Activated CD8-positive, alpha-beta memory T cell treated with anti-CD3 and anti-CD28 coated beads for 36 hours (primary cell): ENCODE measurements around the gene SEMA3D. TPM values are rescaled to one million over a fixed set of nuclear protein-coding genes. Genes with fewer than 3 reads are reported as not detected.

Source experiments
- CTCF ChIA-PET: fragments of 350-600 bp; sonication (Branson Sonifier 250); formaldehyde crosslinking; loops from one replicate; lab custom pipeline; 2021; ENCODE audit warnings: antibody characterized with exemption; lab: Charles Lee
- POLR2A ChIA-PET: fragments of 350-600 bp; sonication (Branson Sonifier 250); formaldehyde crosslinking; loops from one replicate; lab custom pipeline; 2021; ENCODE audit warnings: antibody characterized with exemption; lab: Charles Lee
- total RNA-seq, 2 experiments: library from RNA; stranded (reverse); gene quantifications; one replicate each; pipeline ENCODE4 v1.2.3, GENCODE V29; 2021

Gene SEMA3D
- not detected for total RNA-seq

- ChIA-PET POLR2A (no interaction called here), CTCF (no interaction called here)
Observed at GRCh38 chr7:85186521-85187241, at the start of gene SEMA3D. TSS of gene SEMA3D (minus strand) at chr7:85187056. CDS start at chr7:85121891, 65,165 bp downstream.

DNA sequence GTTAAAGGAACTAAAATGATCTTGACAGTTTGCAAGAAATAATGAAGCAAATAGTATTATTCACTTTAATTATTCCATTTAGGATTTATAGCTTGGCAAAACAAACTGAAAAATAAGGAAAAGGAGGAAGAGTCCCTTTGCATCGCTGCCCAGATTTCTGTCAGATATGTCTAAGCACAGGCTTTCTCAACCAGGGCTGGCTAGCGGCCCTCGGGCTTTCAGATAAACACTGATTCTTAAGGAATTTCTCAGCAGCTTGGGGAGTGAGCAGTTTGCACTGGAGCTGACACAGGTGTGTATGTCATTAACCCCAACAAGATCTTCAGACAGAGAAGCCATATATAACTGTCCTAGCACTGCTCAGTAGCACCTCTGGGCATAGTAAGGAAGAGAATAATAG is 47.9 kb upstream of the SEMA3D start:
- POLR2A ChIA-PET, result no interaction called here
- CTCF ChIA-PET, result no interaction called here

DNA sequence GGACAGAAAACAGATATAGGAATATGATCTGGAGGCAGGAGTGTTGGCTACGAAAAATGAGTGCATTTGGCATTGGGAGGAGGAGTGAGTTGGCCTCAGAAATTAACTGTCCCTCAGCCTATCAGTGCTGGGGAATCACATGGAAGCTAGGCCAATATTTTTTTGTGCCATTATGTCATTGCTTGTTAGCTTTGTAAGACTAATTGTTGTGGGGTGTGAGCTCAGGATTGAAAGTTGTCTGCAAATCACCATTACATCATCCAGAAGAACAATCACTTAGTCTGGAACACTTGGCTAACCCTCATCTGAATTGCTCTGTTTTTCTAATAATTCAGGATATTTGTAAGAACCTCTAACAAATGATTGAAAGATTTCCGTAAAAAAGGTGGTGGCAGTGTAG is 45.2 kb upstream of the SEMA3D start:
- POLR2A ChIA-PET, result no interaction called here
- CTCF ChIA-PET, result no interaction called here

GRCh38 chr7:85230623-85231022 is 43.8 kb upstream of the SEMA3D start:
- POLR2A ChIA-PET, result no interaction called here
- CTCF ChIA-PET, result no interaction called here

DNA sequence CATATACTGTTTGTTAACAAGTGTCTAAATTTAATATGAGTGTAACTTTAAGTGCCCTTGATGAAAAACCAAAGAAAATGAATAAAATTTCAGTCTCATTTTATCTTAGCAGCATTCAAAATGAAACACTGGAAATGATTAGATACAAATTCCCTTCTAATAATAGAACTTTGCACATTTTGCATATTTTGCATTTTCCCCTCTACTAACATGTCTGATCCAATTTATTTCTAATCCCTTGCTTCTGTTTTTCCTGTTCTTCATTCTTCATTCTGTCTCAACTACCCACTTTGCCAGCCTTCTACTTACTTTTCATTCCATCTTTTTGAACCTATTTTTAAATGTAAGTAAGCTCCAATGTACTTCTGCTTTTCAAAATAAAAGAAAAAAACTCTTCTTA is 42.7 kb upstream of the SEMA3D start:
- POLR2A ChIA-PET, result no interaction called here

DNA sequence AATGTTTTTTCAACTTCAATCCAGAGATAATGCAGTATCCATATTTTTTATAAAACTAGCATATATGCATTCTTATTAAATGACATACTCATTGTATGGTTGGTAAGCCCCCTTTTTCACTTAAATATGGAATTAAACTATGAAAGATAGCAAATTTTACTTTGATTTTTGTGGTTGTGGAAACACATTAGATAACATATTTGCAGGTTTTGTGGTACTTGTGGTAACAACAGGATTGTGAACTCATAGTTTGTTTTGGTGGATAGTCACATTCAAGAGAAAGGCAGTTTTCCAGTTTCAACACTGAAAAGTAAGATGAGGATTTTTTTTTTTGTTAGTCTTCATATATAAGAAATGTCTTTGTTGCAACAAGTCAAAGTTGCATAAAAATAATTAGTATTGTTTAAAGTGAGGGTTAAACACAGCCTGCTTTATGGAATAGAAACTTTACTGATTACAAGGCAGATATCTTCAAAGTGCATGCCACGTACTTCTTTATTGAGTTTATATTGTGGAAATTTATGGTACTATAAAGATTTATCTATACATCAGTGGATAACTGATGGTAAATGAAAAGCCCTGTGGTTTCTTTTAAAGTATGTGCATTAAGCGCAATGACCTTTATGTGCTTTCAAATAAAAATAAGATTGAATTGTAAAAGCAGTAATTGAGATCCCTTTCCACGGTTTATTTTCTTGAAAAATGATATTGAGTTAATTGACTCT is 39.7 kb upstream of the SEMA3D start:
- ChIA-PET POLR2A (no interaction called here), CTCF (no interaction called here)

More for the DNA sequence above, 42.7 kb upstream of the SEMA3D start:
- CTCF ChIA-PET, result no interaction called here

DNA sequence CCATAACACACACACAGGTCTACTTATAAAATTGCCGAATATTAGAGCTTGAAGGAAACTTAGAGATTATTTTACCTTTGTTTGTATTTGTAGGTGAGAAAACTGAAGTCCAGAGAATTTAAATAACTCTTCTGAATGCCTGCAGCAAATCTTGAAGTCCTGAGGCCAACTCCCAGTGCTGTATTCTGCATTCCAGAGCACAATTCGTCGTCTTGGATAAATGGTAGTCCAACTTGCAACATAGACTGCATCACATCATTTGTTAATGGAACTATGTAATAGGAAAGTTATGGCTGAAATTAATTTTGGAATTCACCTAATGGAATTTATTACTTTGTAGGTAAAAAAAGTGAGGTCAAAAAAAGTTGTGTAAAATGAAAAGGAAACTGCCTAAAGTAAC is 37.3 kb upstream of the SEMA3D start:
- POLR2A ChIA-PET, result no interaction called here

DNA sequence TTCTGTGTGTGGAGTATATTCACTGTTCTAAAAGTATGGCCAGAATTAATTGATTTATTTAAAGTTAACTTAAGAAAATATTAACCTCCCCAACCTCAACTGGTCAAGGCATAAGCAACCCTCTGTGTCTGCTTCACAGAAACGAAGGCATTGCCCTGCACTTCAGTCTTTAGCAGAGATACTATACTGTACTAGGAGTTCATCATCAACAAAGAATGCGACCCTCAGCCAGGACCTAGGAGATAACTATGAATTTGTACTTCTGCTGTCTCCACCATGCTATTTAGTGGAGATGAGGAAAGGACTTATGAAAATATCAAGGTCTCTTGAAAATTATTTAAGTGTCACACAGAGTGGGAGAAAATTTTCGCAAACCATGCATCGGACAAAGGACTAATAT is 35.7 kb upstream of the SEMA3D start:
- CTCF ChIA-PET, result no interaction called here
- POLR2A ChIA-PET, result no interaction called here

More for the DNA sequence above, 37.3 kb upstream of the SEMA3D start:
- CTCF ChIA-PET, result no interaction called here

- ChIA-PET CTCF (no interaction called here), POLR2A (no interaction called here)
Observed at GRCh38 chr7:85221796-85222195, 34.9 kb upstream of the SEMA3D start.

DNA sequence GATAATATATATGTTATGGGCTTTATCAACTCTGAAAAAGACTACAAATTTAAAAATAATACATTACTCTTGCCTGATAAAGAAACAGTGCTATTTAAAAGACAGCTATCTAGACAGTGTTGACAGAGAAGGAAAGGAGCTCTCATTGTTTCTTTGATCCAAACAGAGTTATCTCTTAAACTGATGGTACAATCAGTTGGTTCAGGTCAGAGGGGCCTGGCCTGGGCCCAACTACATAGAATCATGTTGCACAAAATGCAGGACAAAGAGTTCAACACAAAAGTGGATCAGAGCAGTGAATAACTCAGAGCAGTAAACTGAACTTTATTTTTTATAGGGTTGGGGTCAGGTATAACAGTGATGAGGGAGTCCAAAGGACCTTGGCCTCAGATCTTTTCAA is 33.8 kb upstream of the SEMA3D start:
- ChIA-PET POLR2A (no interaction called here), CTCF (no interaction called here)

DNA sequence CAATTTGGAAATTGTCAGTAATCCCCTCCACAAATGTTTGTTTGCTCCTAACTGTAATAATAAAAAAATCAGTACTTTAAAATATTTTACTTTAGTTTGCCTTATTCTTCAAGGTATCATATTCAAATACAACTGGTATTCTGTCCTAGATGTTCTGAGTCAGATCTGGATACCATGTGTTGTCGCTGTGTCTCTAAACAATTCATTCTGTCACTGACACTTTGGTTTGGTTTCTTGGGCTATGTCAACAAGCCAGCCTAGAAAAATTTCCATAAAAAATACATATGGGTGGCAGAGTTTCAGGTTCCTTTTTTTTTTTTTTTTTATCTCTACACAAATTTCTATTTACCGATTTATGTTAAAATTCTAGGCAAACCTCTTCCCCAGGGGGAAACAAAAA is 33.2 kb upstream of the SEMA3D start:
- ChIA-PET POLR2A (no interaction called here), CTCF (no interaction called here)

- CTCF ChIA-PET, result no interaction called here
- POLR2A ChIA-PET, result no interaction called here
Observed at GRCh38 chr7:85217085-85217484, 30.2 kb upstream of the SEMA3D start.

- ChIA-PET CTCF (no interaction called here), POLR2A (no interaction called here)
Observed at GRCh38 chr7:85215098-85215497, 28.2 kb upstream of the SEMA3D start.

- POLR2A ChIA-PET, result no interaction called here
- CTCF ChIA-PET, result no interaction called here
Observed at GRCh38 chr7:85213500-85213899, 26.6 kb upstream of the SEMA3D start.

GRCh38 chr7:85205754-85206153 is 18.9 kb upstream of the SEMA3D start:
- ChIA-PET CTCF (no interaction called here), POLR2A (no interaction called here)

- ChIA-PET CTCF (no interaction called here), POLR2A (no interaction called here)
Observed at GRCh38 chr7:85204496-85204895, 17.6 kb upstream of the SEMA3D start.

DNA sequence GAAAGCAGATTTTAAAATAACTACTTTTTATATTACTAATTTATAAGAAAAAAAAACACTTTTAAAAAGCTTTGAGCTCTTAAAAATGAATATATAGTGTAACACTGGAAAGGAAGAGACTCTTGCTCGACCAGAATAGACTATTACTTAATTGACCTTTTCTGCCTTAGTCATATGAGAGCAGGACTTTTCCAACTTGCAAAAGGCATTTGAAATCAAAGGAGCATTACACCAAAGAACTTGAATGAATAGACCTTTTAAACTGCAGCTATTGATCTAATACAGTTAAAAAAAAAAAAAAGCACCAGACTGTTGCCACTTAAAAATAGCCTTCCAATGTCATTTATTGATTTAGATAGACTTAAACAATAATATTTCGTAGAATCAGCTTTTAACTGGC is 17.2 kb upstream of the SEMA3D start:
- CTCF ChIA-PET, result no interaction called here

DNA sequence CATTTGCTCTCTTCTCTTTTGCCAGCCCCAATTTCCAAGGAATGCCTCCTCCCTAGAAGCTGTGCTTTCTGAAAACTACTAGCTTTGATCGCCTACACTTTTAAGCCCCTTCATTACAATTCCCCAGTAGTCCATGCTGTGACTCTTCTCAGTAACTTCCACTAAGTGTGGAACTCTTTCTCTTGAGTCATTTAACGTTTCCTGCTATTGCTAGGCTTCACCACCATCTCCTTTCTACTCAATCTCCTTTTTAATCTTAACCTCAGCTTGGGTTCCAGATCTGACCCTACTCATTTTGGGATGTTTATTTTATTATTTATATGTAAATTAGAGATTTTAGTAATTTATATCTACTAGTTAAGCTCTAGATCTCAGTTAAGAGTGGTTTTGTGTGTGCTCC is 14.4 kb upstream of the SEMA3D start:
- CTCF ChIA-PET, result no interaction called here

More for the DNA sequence above, 17.2 kb upstream of the SEMA3D start:
- POLR2A ChIA-PET, result no interaction called here

DNA sequence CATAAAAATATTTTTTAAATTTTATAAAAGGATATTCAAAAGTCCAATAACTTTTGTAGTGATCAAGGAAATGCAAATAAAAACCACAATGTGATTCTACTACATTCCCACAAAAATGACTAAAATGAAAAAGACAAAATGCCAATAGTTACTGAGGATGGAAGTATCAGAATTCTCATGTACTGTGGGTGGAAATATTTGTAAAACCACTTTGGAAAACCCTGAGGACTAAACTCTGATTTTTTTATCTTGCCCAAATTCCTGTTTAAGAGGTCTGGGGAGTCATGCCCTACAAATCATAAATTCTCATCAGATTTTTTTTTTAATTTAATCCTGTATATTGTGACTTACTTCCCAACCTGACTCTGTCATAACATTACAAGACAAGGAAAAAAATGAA is 9.8 kb upstream of the SEMA3D start:
- ChIA-PET POLR2A (no interaction called here), CTCF (no interaction called here)

More for the DNA sequence above, 14.4 kb upstream of the SEMA3D start:
- POLR2A ChIA-PET, result no interaction called here

DNA sequence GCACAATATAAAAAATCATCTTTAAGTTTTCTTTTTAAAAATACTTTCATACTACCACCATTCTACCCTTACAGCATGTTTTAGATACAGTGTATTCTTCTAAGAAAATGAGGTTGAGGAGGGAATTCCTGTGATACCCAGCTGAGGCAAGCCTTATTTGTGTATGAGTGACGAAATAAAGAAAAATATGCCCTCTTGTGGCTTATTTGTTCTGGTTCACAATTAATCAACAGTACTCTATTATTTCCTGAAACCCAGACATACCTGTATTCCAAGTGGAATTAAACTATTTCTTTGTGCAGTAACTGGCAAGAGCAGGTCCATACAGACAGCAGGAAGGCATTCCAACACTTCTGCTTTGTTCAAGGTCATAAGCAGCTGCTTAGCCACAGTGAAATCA is 4.5 kb upstream of the SEMA3D start:
- CTCF ChIA-PET, result no interaction called here
- POLR2A ChIA-PET, result no interaction called here

DNA sequence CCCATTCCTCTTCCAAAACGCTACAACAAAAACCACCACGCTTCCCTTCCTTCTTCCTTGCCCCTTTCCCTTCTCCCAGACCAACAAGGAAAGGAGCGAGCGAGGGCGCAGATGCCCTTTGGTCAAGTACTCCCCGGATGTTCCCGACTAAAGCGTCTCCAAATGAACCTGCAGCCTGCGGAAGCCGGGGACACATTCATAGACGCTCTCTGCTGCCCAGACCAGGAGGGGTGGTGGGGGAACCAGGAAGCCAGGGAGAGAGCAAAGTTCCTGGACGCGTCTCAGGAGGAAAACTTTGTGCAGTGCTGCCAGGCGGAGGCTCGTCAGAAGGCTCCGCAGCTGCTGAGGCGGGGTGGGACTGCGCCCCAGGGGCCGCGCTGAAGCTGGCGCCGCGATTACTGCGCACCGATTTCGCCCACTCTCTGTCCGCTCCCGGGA is 754 bp downstream of the SEMA3D start:
- POLR2A ChIA-PET, result no interaction called here
- CTCF ChIA-PET, result no interaction called here
